HPDE6-E6E7 (cell line): ENCODE measurements around the gene FTO.
"Not testable (repeated sequence)": the region's sequence is repeated elsewhere in the genome, so short reads cannot be mapped to it uniquely, and the experiment has no call there.

ENCODE experiments used
- DNase-seq: peaks from one replicate; pipeline ENCODE4 v3.0.0; 2011; ENCODE audit warnings: missing footprints; ENCODE audit errors: extremely low spot score

FTO gene

DNA sequence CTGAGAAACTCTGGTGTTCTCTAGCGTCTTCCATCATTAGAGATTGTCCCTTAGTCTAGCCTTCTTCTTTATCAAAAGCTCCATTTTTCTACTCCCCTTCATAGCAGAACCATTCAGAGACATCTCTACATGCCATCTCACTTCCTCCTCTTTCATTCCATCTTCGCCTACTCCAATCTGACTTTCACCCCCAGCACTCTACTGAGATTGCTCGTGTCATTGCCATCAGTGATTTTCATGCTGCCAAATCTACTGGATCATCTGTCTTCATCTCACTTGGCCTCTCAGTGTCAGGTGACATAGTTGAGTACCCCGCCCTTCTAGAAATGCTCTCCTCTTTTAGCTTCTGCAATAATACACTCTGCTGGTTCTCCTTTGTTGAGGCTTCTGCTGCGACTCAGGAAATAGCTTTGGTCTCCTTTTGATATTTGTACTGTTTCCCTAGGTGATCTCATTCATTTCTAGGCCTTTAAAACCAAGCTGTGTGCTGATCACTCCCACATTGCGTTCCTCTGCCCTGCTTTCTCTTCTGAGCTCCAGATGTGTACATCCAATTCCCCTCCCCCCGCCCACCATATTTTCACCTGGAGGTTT is 119.1 kb downstream of the FTO start:
- no peak for DNase-seq

DNA sequence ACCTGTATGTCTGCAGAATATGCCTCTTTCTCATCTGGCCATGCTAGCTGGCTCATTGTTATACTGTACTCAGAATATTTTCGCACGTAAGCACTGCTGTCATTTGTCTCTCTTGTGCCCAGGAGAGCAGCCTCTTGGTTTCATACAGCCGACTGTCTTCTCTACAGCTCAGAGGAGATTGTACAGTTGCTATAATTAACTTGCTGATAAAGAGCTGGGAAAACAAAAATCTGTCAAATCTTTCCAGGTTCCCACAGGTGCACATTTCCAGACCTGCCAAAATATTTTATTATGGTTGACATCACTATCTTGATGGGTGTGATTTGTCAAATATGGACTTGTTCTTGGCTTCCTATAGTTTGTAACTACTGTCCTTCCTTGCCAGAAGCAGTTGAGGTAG is 122.7 kb downstream of the FTO start:
- no peak for DNase-seq

DNA sequence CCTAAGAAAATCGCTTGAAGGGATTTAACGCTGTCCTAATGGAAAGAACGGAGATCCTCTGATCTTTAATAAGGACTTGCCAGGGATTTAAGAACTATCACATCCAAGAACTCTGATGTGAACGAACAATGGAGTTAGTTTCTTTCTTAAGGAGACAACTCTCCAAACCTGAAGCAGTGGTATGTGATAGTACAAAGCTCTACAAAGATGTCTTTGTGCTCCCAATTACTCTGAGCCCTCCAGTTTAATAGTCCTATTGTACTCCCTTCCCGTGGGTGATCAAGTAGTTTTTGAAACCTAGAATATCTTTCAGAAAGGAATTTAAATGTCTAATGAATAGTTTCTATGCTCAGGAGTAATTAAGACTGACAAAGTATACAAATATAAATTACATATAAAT is 123.8 kb downstream of the FTO start:
- no peak for DNase-seq

DNA sequence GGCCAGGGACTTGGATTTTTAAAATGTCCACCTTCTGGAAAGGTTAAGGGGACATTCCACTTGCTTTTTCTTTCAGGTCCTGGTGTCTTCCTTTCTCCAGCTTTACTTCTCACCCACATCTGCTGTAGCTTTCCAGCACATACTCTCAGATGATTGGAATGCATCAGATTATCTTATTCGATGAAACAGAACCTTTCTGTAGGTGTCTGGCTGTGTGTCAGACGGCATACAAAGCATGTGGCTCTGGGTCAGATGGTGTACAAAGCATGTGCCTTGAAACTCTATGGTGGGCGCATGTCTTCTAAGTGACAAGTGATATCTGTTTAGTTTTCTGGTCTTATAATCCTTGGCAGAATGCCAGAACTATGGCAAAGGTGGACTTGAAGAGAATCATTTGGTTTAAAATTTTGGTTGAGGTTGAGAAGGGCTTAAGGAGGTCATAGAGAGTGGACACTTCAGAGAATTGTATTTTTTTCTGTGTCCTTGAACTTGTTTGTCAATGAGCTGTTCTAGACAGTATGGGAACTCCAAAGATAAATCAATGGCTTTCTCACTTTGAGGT is 125.3 kb downstream of the FTO start:
- no peak for DNase-seq

DNA sequence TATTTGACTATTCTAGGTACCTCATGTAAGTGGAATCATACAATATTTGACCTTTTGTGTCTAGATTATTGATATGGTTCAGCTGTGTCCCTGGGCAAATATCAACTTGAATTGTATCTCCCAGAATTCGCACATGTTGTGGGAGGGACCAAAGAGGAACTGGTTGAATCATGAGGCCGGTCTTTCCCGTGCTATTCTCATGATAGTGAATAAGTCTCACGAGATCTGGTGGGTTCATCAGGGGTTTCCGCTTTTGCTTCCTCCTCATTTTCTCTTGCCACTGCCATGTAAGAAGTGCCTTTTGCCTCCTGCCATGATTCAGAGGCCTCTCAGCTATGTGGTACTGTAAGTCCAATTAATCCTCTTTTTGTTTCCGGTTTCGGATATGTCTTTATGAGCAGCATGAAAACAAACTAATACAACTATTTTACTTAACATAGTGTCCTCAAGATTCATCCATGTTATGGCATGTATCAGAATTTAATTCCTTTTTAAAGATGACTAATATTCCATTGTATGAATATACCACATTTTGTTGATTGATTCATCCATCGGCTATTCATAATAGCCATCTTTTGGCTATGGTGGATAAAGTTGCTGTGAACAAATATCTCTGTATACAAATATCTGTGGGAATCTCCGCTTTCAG is 129.1 kb downstream of the FTO start:
- DNase-seq: no peak

DNA sequence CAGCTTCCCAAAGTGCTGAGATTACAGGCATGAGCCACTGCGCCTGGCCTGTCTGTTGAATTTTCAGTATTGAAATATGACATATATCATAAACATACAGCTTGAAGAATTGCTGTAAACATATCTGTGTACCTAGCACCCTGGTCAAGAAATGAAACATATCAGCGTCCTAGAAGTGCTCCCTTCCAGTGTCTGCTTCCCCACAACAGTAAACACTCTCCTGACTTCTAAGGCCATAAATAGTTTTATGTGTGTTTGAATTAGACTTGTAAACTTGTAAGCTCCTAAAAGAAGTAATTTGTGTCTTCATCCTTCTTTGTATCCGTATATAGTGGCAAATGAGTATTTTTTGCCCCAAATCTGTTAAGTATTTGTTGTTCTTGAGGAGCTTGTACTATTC is 132.2 kb downstream of the FTO start:
- no peak for DNase-seq

DNA sequence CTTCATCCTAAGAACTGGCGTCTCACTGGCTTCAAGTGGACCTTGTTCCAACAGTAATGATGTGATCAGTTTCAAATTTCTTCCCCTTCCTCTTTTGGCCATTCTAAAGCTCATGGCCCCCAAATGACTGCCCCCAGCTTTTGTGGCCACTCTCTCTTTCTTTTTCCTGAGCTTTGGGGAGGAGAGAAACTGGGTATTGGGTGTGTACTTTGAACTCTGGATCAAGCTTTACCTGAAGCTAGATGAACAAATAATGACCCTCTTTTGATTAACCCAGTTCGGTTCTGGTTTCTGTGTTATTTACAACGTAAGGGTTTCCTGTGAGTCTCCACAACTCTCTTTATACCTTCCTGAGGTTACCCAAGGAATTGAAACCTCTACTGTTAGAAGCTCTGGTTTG is 132.7 kb downstream of the FTO start:
- DNase-seq: no peak

DNA sequence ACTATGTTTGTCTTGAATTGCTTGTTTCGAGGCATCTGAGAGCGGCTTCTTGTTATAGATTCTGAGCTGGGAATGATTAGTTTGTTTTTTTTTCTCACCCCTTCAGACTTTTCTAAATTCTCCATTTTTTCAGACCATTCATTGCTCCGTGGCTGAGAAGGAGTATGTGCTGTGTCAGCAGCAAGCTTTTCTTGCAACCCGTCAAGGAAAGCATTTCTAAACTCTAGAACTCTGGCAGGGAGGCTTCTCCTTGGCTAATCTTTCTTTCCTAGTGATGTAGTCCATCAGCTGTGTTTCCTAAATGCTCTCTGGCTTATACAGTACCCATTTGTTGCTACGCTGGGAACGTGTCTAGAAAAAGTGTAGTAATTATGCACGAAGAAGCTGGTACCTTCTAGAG is 133.5 kb downstream of the FTO start:
- DNase-seq: no peak

DNA sequence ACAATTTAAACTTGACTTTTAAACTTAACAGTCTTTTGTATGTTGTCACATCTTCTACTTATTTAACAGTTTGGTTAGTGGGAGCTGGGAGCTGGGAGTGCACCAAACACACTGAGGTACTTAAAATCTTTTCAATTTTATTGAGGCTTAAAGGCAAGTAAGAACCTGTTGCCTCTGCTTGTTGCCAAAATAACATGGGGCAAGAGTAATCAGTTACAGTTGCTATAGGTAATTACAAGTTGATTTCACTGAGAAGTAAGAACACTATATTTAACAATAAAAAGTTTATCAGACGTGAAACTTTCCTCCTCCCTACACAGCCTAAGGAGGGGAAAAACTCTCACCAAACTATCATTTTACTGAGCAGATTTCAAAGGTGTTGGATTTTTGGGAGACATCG is 135.2 kb downstream of the FTO start:
- no peak for DNase-seq

DNA sequence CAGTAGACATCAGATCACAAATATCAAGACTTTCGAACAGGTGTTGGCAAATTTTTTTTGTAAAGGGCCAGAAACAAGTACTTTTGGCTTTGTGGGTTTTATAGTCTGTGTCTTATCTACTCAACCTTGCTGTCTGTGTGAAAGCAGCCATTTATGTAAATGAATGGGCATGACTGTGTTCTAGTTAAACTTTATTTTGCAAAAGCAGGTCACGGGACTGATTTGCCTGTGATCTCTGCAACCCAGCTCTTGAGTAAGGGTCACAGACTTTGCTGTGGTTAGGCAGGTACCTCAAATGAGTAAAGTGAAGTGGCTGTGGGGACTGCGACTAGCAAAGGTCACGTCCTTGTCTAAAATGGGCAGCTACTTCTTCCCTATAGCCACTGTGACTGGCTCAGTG is 136.5 kb downstream of the FTO start:
- DNase-seq: no peak

DNA sequence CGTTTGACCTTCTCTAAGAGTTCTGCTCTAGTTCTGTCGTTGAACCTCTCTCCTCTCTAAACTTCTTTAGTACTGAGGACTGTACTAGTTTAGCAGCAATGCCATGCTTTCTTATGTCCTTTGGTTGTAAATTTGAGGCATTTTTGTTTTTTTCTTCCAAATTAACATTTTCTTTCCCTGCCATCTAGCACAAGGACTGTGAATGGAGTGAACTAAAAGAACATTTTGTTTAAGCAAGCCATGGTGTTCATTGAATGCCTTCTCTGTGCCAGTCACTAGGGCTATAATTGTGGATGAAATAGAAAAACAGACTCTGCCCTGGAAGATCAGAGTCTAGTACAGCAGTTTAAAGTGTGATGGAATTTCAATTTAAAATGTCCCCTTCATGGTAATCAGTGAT is 137.9 kb downstream of the FTO start:
- DNase-seq: no peak

DNA sequence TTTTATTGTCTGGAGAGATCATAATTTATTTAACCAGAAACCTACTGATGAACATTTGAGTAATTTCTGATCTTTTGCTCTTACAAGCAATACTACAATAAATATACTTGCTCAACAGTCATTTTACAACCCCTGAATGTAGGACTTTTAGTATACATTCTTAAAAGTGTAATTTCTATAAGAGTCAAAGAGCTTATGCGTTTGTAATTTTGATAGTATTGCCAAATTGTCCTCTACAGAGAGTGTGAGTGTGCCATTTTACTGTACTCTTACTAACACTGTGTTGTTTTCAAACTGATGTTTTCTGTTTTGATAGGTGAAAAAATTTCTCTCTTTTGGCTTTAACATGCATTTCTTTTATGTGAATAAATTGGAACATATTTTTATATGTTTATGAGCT is 139.1 kb downstream of the FTO start:
- no peak for DNase-seq

DNA sequence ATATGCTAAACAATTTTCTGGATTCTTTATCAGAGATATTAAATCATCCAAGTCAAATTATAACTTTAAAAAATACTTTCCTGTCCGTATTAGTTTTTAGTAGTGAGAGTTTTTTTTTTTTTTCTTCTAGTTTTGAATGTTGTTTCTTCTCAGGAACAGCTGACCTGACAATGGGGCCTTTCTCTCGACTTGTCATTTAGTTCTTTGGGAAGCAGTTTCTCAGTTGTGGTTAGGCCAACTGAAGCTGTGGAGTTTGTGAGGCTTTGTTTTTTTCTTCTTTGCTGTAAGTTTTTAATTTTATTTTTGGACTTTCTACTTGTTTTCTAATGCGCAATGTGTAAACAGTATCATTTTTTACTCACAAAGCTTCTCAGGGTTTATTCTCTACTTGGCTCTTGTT is 140.8 kb downstream of the FTO start:
- DNase-seq: no peak

DNA sequence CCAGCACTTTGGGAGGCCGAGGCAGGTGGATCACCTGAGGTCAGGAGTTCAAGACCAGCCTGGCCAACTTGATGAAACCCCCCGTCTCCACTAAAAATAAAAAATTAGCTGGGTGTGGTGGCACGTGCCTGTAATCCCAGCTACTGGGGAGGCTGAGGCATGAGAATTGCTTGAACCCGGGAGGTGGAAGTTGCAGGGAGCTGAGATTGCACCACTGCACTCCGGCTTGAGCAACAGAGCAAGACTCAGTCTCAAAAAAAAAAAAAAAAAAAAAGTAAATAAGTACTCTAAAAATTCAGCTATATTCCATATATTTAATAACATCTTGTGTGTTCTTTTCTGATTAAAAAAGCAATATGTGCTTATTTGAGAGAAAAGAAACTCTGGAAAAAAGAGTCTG is 142.6 kb downstream of the FTO start:
- not testable (repeated sequence) for DNase-seq

DNA sequence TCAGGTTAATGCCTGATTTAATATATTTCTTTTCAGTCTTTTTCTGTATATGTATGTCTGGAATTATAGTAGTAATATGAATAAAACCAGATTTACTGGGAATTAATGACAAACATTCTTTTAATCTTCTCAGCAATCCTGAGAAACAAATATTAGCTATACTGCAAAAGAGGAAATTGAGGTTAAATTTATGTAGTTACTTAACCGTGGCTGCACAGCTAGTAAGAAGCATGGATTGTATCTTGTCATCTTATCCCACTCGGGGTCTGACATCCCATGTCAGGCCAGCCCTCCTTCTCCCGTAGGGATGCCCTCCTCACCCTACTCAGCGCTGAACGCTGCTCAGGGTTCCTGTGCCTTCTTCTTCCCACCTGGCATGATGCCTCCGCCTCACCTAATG is 143.0 kb downstream of the FTO start:
- DNase-seq: no peak

DNA sequence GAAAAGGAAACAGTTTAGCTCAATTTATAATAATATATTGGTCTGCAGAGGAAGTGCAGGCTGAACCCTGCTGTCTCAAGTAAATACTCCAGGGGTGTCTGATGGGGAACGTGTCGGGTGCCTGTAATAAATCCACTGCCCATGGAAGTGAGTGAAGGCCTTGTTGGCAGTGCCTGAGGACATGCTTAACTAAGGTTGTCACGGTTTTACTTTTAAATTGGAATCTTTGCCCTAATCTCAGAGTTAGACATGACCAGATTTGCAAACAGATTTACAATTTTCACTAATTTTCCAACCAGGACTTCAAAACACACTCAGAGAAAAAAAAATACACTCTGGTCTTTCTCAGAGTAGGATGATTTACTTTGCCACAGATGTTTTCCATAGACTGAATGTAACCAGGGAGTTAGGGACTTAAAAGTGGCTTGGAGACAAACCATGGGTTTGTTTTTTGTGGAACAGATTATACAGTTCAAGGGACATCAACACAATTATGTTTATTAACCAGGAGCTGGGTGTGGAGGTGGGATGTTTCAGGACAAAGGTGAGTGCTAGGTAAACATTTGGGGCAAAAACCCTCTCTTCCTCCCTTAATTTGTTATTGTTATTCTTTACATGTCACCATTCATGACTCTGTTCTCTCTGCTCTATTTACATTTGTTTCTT is 144.5 kb downstream of the FTO start:
- DNase-seq: no peak

DNA sequence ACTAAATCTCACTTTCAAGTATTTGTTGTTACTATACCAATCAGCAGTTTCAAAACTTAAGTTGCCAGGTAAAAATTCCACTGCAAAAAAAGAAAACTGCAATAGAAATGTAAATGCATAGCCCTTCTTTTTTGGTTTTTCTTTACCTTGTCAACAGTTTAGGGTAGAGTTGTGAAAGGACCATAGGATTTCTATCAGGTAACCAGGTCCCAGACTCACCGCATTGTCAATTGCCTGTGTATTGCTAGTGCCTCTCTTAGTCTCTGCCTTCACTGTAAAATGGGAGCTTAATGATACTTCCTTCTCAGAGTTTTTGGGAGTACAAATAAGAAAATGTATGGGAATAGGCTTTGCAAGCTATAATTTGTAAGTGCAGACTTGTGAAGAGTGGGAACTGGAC is 145.0 kb downstream of the FTO start:
- no peak for DNase-seq

DNA sequence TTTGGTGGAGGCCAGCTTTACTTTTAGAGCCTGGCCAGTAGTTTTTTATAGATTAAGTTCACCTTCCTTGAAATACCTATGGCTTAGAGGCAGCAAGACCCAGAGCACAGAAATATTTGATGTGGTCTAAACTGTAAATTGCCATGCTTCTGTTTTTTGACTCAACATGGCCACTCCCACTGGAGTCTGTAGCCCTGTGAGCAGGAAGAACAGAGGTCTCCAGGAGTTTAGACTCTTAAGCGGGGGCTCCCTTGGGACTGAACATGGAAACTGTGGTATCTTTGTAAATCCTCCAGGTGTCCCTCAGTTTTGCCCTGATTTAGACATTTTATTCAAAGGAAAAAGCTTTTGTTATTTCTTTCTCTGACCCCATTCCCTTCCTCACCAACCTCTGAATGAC is 145.6 kb downstream of the FTO start:
- no peak for DNase-seq

DNA sequence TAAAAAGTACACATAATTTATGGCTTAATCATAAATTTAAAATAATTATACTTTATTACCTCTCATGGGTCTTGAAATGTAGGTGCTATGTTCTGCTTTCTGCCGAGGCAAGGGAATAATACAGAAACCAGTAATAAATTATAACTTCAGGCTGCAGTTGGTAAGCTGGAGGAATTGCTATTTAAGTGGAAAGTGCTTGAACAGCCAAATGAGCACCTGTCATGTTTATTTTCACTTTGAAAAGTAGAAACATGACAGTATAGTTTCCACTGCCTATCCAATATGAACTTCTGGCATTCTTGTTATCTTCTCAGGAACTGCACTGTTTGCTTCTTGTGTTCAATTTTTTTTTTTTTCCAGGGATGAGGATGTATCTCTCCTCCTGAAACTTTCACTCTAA is 146.0 kb downstream of the FTO start:
- DNase-seq: no peak

DNA sequence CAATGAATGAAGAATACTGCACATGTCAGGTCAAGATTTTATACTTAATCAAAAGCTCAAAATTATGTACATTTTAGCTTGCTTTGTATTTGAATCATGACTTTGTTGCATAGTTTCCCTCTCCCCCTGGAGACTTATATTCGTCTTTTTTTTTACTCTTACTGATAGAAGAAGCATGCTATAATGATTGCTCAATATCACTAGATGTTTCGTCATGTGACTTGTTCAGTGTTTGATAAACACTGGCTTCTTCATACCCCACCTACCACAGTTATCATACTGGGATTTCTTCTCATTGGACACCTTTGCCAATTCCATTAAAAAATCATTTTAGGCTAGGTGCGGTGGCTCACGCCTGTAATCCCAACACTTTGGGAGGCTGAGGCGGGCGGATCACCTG is 148.7 kb downstream of the FTO start:
- no peak for DNase-seq

DNA sequence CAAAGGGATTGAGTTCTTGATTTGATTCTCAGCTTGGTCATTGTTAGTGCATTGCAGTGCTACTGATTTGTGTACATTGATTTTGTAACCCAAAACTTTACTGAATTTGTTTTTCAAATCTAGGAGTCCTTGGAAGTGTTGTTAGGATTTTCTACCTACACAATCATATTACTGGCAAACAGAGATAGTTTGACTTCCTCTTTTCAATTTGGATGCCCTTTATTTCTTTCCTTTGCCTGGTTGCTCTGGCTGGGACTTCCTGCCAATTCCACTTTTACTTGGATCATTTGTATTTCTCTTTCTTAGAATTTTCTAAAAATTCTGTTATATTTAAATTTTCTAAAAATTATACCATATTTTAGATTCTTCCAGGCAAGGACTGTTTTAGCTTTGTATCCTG is 151.1 kb downstream of the FTO start:
- no peak for DNase-seq

DNA sequence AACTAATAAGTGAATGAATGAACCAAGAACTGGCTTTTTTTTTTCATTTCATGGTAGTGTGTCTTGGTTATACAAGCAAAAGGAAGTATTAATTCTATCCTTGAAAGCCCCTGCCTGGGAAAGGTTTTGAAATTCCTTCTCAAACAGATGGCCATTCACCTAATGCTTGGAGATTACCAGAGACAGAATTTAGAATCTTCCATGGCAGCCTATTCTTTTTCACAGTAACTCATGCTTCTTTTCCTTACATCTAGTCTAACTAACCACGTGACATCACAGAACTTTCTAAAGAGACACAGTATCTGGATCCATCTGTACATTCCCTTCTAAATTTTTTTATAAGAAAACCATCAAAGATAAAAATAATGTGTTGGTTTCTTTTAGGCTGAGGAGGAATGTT is 151.6 kb downstream of the FTO start:
- DNase-seq: no peak

DNA sequence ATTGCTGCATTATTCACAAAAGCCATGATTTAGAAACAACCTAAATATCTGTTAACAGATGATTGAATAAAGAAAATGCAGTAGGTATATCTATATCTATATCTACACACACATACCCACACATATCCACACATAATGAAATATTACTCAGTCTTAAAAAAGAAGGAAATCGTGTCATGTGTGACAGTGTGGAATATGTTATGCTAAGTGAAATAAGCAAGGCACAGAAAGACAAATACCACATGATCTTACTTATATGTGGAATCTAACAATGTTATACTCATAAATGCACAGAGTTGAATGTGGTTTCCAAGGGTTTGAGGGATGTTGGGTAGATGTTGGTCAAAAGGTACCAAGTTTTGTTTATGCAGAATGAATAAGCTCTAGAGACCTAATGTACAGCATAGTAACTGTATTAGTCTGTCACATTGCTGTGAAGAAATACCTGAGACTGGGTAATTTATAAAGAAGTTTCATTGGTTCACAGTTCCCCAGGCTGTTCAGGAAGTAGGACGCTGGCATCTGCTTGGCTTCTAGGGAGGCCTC is 156.1 kb downstream of the FTO start:
- no peak for DNase-seq
